Stimulated activated CD8-positive, alpha-beta memory T cell treated with anti-CD3 and anti-CD28 coated beads, Interleukin-15, amount 100 ng/mL, for 1 hour (primary cell): ENCODE data around the gene PIKFYVE.
"Not testable (repeated sequence)": the region's sequence is repeated elsewhere in the genome, so short reads cannot be mapped to it uniquely, and the experiment has no call there.

Source experiments
- DNase-seq: peaks from one replicate; pipeline ENCODE4 v3.0.0-alpha.2; 2020; ENCODE audit warnings: low read depth

Gene PIKFYVE

GRCh38 chr2:208255557-208256106 lies 10.4 kb upstream of the PIKFYVE start:
- no peak for DNase-seq

- no peak for DNase-seq
These were observed 9.8 kb upstream of the PIKFYVE start for GRCh38 chr2:208256192-208256782.

GRCh38 chr2:208256849-208257813 lies 8.9 kb upstream of the PIKFYVE start:
- DNase-seq, result not testable (repeated sequence)

- no peak for DNase-seq
These were observed 669 bp upstream of the PIKFYVE start for GRCh38 chr2:208265371-208265800.

GRCh38 chr2:208266553-208266893 lies 468 bp downstream of the PIKFYVE start:
- no peak for DNase-seq

- DNase-seq, result no peak
These were observed 881 bp downstream of the PIKFYVE start for GRCh38 chr2:208266936-208267335.

- DNase-seq, result not testable (repeated sequence)
These were observed 1.5 kb downstream of the PIKFYVE start for GRCh38 chr2:208267526-208267925.

GRCh38 chr2:208268156-208268952 lies 2.3 kb downstream of the PIKFYVE start:
- no peak for DNase-seq

- no peak for DNase-seq
These were observed 3.0 kb downstream of the PIKFYVE start for GRCh38 chr2:208269091-208269490.

GRCh38 chr2:208274748-208275147 lies 8.7 kb downstream of the PIKFYVE start:
- DNase-seq, result no peak

GRCh38 chr2:208278549-208278948 lies 12.5 kb downstream of the PIKFYVE start:
- no peak for DNase-seq

GRCh38 chr2:208279236-208279635 lies 13.2 kb downstream of the PIKFYVE start:
- DNase-seq, result no peak

GRCh38 chr2:208280234-208280633 lies 14.2 kb downstream of the PIKFYVE start:
- no peak for DNase-seq

GRCh38 chr2:208280933-208281332 lies 14.9 kb downstream of the PIKFYVE start:
- no peak for DNase-seq

- no peak for DNase-seq
These were observed 19.8 kb downstream of the PIKFYVE start for GRCh38 chr2:208285853-208286252.

- DNase-seq, result no peak
These were observed 28.5 kb downstream of the PIKFYVE start for GRCh38 chr2:208294482-208295024.

GRCh38 chr2:208295834-208296233 lies 29.8 kb downstream of the PIKFYVE start:
- no peak for DNase-seq

GRCh38 chr2:208296610-208297009 lies 30.6 kb downstream of the PIKFYVE start:
- DNase-seq, result no peak

GRCh38 chr2:208297961-208298360 lies 31.9 kb downstream of the PIKFYVE start:
- DNase-seq, result no peak

GRCh38 chr2:208300847-208301618 lies 35.0 kb downstream of the PIKFYVE start:
- no peak for DNase-seq

GRCh38 chr2:208304157-208304556 lies 38.1 kb downstream of the PIKFYVE start:
- no peak for DNase-seq
